K562 (cell line): ENCODE measurements around the gene CYP4F11. TPM values are rescaled to one million over a fixed set of nuclear protein-coding genes. Genes with fewer than 3 reads are reported as not detected.
A peak's percentile ranks its signal among the peaks of the same experiment; 100 is the strongest.

Experiments used
- CBFA2T2 ChIP-seq: fragments of 450-650 bp; conservative IDR thresholded peaks from 2 replicates; pipeline ENCODE4 v1.6.1; 2017; ENCODE audit warnings: mild to moderate bottlenecking
- CC2D1A ChIP-seq: fragments of 450-650 bp; IDR thresholded peaks from 2 replicates; pipeline ENCODE4 v1.6.1; 2017; ENCODE audit warnings: mild to moderate bottlenecking
- DIDO1 ChIP-seq: fragments of 450-650 bp; IDR thresholded peaks from 2 replicates; pipeline ENCODE4 v1.6.1; 2016; ENCODE audit warnings: low read depth, missing biosample characterization, missing genetic modification characterization
- ERF ChIP-seq: fragments of 450-650 bp; formaldehyde crosslinking; IDR thresholded peaks from 2 replicates; pipeline ENCODE4 v1.4.0; 2020; ENCODE audit warnings: mild to moderate bottlenecking, mixed read lengths
- JUND ChIP-seq, 2 experiments: IDR thresholded peaks; 2 replicates in 1 of 2; 3 replicates in 1 of 2; pipeline ENCODE4 v1.6.1; 2011; ENCODE audit warnings: borderline replicate concordance in 2 of 2, low read depth in 2 of 2, low read length in 2 of 2, improper control_type of control experiment in 1 of 2, missing biosample characterization in 1 of 2, missing genetic modification characterization in 1 of 2, missing genetic modification reagents in 1 of 2
- KDM5B ChIP-seq: fragments of 200-600 bp; sonication (generic); IDR thresholded peaks from 2 replicates; pipeline ENCODE4 v1.6.1; 2012; ENCODE audit warnings: low read depth, mild to moderate bottlenecking, moderate library complexity, low read length, control low read depth, inconsistent platforms; ENCODE audit not compliant: insufficient replicate concordance
- PCBP2 ChIP-seq: fragments of 200-400 bp; formaldehyde crosslinking; IDR thresholded peaks from 2 replicates; pipeline ENCODE4 v1.6.1; 2018; ENCODE audit warnings: low read length, low read depth, mild to moderate bottlenecking, moderate library complexity; ENCODE audit not compliant: poor library complexity, severe bottlenecking
- POLR2AphosphoS2 ChIP-seq: IDR thresholded peaks from 2 replicates; pipeline ENCODE4 v1.6.1; 2012; ENCODE audit warnings: low read length, improper control_type of control experiment
- TEAD1 ChIP-seq, 2 experiments: fragments of 450-650 bp in 1 of 2; sonication (generic) in 1 of 2; formaldehyde crosslinking; IDR thresholded peaks; 2 replicates each; pipeline versions ENCODE4 v1.4.0 to v1.8.0; 2020 to 2022; ENCODE audit warnings: mild to moderate bottlenecking in 2 of 2, missing genetic modification reagents in 1 of 2
- TSC22D4 ChIP-seq: fragments of 450-650 bp; IDR thresholded peaks from 2 replicates; pipeline ENCODE4 v1.6.1; 2016; ENCODE audit warnings: missing genetic modification characterization, missing biosample characterization, control low read depth
- U2AF2 ChIP-seq: fragments of 200-400 bp; formaldehyde crosslinking; optimal IDR thresholded peaks from 2 replicates; pipeline ENCODE3; 2017; ENCODE audit warnings: low read depth, mild to moderate bottlenecking, low read length
- ZBTB7A ChIP-seq: IDR thresholded peaks from 2 replicates; pipeline ENCODE4 v1.6.1; 2011; ENCODE audit warnings: low read depth, mild to moderate bottlenecking, low read length, moderate library complexity, borderline replicate concordance; ENCODE audit not compliant: control insufficient read depth
- ZNF609 ChIP-seq: sonication (generic); formaldehyde crosslinking; IDR thresholded peaks from 2 replicates; pipeline ENCODE4 v1.8.1; 2023; ENCODE audit warnings: missing genetic modification reagents, mild to moderate bottlenecking, borderline replicate concordance
- ZNF717 ChIP-seq: fragments of 250-450 bp; sonication (Bioruptor Pico); IDR thresholded peaks from 2 replicates; pipeline ENCODE4 v1.5.0; 2021
- polyA plus RNA-seq, 8 experiments: library from polyadenylated mRNA; depleted of rRNA in 4 of 8; stranded (reverse) in 5 of 8; unstranded in 3 of 8; fragments of >200 nt; fragmentation: Nextera tagmentation in 2 of 8; fragmentation: Illumina TruSeq in 1 of 8; extraction: Ambion mirVana in 2 of 8; extraction: Trizol in 1 of 8; gene quantifications; 2 replicates each; pipeline versions ENCODE4 v1.2.1 to v1.2.3, GENCODE V29; 2011 to 2014; ENCODE audit warnings: inconsistent platforms in 1 of 8, missing spikeins in 1 of 8
- total RNA-seq, 7 experiments: library from RNA; depleted of rRNA in 6 of 7; stranded (reverse); fragments of >200 nt in 6 of 7; fragmentation: Illumina TruSeq in 2 of 7; extraction: Trizol in 2 of 7; gene quantifications; 2 replicates each; pipeline versions ENCODE4 v1.2.1 to v1.2.3, GENCODE V29; 2011 to 2021; ENCODE audit warnings: low replicate concordance in 1 of 7
- TF ChIP-seq, protein P1 (sequence below): fragments of 450-650 bp; formaldehyde crosslinking; IDR thresholded peaks from 2 replicates; pipeline ENCODE4 v1.4.0; 2020; ENCODE audit warnings: mild to moderate bottlenecking
- TF ChIP-seq, protein P2 (sequence below): fragments of 250-450 bp; sonication (Bioruptor Pico); IDR thresholded peaks from 2 replicates; pipeline ENCODE4 v1.5.0; 2021; ENCODE audit warnings: mild to moderate bottlenecking, moderate library complexity

Gene CYP4F11
- total and polyA plus RNA-seq, 9 of the 15 experiments (the other 6 are each of a cell fraction or from before 2014, with no cell fraction given) = 0.03 TPM; not detected in 8

GRCh38 chr19:15869109-15869555 is 65.2 kb downstream of the CYP4F11 start (continued):
- TF ChIP-seq U2AF2 (no peak), KDM5B (no peak), TSC22D4 (tag) (no peak), POLR2AphosphoS2 (no peak), JUND (IDR thresholded peaks at IDR 0.05; ENCODE audit: borderline replicate concordance, low read depth, low read length) (peak; percentile 61; the same call in 1 of the 2 replicates), JUND (tag; IDR thresholded peaks at IDR 0.05; ENCODE audit: borderline replicate concordance, low read depth, low read length) (no peak; the same call in 2 of the 3 replicates), TEAD1 (CRISPR knock-in tag; IDR thresholded peaks at IDR 0.05) (no peak), CC2D1A (0 out of 2 replicates have a peak, but pooled peaks have one; percentile 47), DIDO1 (no peak), ZBTB7A (no peak), ZNF717 (CRISPR knock-in tag) (no peak), PCBP2 (no peak), ZNF609 (CRISPR knock-in tag) (no peak), CBFA2T2 (no peak), ERF (CRISPR knock-in tag) (no peak)
- TF ChIP-seq, protein P1, sequence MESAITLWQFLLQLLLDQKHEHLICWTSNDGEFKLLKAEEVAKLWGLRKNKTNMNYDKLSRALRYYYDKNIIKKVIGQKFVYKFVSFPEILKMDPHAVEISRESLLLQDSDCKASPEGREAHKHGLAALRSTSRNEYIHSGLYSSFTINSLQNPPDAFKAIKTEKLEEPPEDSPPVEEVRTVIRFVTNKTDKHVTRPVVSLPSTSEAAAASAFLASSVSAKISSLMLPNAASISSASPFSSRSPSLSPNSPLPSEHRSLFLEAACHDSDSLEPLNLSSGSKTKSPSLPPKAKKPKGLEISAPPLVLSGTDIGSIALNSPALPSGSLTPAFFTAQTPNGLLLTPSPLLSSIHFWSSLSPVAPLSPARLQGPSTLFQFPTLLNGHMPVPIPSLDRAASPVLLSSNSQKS (CRISPR knock-in tag) = no peak
- TF ChIP-seq, protein P2, sequence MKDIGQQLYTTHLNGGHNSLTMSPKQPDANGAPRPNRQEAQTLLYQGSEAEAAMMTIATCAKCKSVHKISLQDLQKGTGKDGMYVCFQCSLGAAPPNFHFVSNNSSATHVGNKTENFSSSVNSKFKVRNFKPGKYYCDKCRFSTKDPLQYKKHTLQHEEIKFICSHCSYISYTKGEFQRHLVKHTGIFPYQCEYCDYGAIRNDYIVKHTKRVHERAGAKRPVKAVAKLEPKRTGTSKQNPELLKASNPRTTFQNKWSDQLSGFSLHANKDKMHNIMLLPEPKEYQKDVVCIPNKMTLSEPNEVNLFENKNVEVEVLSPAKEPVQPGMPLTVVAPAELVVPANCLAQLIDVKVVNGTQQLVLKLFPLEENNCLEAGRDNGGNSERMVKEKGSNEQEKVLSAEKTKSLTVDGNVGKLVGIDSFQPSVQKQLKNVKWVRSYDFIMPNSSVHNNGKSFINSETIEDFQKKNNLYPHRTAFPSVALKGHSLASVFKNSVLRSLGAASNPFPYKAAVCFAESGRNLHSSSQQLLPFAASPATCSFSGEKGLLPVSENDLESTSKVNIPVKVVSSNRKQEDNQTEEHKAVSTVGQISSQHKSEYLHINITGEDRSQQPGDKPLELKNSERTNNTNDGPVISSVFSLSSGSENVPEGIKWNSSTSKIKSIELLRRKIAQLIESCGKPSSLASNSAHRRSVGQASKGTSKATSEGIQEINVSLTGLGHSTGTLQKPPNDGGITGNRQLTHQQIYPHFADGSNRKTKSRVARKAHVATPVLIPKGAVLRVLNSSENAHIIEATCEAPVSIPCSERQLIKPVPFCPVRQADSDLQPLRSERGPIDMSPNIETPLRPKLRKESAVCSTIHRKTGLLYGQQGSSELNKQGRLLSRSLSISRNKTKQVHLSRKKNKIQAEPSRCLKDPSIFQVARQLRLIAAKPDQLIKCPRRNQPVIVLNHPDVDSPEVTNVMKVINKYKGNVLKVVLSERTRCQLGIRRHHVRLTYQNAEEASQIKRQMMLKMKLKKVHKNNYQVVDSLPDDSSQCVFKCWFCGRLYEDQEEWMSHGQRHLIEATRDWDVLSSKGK = no peak
